HG03460 (cell line): ENCODE measurements around the gene CARS1.
"Not testable (repeated sequence)": the region's sequence is repeated elsewhere in the genome, so short reads cannot be mapped to it uniquely, and the experiment has no call there.

ENCODE experiments used
- ATAC-seq: cut with Tn5 transposase; IDR thresholded peaks from one replicate; pipeline ENCODE4 v1.9.1; 2021; ENCODE audit not compliant: unreplicated experiment

CARS1 gene

DNA sequence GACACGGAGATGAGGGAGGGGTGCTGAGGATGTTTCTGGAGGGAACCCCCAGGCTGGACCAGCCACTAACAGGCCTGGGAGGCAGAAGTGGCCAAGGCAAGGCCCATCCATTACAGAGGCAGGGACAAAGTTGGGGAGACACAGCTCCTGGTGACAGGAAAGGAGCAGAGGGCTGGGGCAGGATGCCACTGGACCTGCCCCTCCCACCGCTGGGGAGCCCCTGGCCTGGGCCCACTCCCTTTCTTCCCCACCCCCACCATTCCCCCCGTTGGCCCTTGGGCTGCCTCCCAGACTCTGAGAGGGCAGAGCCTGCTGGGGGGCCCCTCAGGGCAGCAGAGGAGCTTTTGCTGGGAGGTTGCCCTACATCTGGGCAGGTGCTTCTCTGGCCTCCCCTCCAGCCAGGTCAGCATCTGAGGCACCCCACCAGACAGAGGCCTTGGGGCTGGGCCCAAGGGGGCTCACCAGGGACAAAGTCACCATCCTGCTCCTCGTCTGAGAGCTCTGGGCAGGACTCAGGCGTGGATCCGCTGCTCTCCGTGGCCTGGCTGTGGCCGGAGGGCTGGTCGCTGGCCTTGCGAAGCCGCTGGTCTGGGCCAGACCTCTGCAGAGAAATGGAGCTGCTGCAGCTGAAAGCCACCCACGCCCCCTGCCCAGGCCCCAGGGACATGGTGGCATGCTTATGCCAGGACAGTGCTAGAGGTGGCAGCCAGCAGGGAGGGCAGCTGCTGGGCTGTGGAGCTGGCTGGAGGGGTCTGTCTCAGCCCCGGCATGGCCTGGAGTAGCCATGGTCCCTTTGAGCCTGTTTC lies 33.1 kb upstream of the CARS1 start:
- no peak for ATAC-seq

DNA sequence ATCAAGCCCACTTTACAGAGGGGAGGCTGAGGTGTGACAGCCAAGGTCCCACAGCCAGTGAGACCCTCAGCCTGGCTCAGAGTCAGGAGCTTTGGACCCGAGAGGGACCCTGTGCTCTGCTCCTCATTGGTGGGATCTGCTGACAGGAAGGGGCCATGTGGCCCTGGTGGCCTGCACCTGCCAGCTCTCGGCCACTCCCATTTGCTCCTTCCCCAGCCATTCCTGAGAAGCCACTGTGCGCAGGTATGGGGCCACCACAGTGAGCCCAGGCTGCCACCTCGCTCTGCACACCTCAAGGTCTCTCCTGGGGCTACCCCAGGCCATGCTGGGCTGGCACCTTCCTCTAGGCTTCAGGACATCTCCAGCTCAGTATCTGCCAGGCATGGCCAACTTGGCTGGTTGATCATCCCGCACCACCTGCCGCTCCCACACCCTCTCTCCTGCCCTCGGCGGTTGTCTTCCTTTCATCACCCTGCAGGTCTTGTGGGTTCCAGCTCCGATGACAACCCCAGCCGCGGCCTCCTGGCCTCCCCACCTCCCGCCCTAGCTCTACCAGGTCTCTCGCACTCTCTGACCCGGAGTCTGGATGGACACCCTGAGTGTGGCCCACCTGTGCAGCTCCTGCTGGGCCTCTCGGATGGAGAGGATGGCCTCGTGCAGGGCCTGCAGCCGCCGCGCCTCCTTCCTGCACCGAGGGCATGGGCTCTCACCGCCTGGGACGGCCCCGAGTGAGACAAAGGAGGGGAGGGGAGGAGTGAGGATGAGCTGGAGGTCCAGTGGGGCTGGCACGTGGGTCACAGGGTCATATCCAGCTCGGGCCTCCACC lies 32.2 kb upstream of the CARS1 start:
- ATAC-seq, result no peak

DNA sequence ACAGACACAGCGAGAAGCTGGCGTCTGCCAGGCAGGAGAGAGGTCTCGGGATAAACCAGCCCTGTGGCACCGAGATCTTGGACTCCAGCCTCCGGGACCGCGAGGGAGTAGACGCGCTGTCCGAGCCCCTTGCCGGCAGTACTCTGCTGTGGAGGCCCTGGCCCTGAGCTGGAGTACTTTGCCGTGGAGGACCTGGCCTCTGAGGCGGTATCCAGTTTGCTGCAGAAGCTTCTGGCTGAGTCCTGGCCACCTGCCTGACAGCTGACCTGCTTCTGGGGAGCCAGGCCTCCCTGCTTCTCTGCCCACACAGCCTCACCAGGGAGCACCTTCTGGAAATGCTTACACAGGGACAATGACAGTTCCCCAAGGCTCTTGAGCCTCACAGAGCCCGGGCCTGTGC lies 31.6 kb upstream of the CARS1 start:
- ATAC-seq, result no peak

DNA sequence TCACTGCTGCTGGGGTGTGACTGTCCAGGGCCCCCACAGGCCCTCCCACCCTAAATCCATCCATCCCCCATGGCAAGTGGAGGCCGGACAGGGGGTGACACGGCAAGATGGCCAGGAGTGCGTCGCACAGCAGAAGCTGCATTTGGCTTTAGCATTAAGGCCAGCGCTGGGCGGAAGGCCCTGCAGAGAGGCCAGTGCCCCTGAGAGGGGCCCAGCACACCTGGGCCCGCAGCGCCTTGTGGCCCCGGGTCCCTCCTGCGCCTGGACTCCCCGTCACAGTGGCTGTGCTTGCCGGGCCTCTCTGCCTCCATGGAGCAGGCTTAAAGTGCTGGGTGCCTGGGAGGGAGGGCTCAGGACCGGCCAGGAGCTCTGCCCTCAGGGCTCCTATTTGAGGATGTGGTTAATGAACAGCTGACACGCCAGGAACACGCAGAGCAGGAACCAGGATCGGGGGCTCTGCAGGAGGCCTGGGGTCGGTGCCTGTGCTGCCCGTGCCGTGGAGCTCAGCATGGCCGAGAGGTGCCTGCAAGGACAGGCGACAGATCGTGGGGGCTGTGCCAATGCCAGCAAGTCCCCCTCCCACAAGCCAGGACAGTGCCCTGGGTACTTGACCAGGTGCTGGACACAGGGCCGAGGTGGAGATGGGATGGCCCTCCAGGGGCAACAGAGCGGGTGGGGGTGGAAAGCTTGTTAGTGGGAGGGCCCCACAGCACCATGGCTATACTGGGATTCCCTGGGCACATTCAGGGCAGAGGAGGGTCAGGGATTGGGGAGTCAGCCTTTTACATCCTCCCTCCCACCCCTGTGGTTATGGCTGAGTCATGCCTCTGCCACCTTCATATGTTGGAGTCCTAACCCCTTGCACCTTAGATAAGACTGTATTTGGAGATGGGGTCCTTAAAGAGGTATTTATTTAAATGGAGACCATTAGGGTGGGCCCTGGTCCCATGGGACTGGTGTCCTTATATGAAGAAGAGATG lies 30.9 kb upstream of the CARS1 start:
- ATAC-seq, result no peak

DNA sequence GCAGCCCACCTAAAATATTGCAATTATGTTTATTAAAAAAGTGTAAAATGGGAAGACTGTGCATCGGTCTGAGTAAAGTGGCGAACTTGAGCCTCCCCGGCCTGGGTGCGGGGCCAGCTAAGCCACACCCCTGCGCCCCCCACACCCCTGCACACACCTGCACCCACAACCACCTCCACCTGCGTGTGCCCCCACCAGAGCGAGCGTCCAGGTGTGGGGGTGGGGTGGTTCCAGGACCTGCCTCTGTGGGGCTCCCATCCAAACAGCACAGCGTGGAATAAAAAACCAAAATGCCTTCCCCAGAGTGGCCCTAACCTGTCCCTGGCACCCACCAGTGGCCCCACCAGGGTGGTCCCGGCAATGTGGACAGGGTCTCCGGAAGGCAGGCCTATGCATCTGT lies 30.1 kb upstream of the CARS1 start:
- no peak for ATAC-seq

DNA sequence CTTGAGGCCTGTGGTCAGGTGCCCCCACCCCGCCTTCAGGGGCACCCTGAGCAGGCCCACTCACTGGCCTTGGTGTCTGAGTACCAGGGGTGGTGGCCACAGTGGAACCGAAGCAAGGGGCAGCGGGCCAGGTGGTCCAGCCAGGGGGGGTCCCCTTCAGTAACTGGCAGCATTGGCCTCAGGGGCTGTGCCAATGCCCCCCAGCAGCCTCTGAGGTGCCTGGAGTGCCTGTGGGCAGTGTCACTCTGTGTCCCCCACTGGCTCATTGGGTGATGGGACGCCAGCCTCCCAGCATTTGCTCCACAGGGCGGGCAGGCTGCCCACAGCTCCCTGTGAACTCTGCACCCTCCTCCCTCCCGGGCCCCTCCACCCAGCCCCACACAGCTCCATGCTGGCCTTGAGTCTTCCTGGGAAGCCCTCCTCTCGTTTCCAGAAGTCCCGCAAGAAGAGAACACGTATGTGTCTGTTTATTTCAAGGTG lies 29.5 kb upstream of the CARS1 start:
- ATAC-seq, result no peak

DNA sequence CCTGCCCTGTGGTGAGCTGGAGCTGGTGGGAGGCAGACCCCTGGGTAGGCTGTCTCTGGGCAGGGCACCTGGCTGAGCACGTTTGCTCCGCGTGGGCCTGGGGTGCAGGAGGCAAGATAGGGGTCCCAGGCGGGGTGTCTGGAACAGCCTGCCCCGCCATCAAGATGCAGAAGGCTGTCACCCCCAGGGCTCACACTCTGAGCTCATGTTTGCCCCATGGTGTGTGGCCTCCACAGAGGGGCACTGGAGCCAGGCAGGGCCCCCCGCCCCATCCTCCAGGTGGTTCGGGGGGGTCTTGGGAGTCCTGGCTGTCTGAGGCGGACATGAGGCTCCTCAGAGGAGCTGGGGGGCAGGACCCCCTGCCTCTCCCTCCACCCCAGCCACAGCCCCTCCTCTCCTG lies 28.9 kb upstream of the CARS1 start:
- ATAC-seq, result no peak

DNA sequence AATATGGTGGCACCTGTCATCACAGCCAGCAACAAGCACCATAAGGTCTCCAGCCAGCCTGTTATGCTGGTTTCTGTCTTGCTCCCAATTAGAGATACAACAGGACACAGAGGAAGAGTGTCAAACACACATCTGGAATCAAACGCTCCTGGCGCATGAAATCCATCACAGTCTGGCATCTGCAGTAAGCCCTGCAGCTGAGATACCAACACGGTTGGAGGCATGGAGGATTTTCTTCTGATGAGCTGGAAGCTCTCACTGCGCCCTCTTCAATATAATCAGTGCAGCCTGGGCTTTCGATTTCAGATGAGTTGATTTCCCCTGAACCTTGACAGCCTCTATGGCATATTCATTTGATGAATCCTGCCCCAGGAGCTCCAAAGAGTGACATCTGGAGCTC lies 27.8 kb upstream of the CARS1 start:
- no peak for ATAC-seq

DNA sequence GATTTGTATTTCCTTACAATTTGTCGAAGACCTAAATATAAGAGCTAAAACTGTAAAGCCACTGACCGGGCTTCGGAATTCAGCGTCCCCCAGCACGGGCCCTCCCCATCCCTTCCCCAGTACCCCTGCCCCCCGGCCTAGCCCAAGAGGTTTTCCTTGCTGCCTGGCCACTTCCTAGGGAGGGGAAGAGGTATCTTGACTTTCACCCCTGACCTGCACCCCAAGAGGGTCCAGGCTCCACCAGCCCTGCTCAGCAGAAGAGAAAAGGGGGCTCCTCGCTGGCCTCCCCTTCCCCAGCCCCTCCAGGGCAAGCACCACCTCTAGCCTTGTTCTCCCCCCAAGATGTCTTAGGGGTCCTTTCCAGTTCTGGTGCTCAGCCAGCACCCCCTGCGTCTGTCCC lies 26.1 kb upstream of the CARS1 start:
- no peak for ATAC-seq

DNA sequence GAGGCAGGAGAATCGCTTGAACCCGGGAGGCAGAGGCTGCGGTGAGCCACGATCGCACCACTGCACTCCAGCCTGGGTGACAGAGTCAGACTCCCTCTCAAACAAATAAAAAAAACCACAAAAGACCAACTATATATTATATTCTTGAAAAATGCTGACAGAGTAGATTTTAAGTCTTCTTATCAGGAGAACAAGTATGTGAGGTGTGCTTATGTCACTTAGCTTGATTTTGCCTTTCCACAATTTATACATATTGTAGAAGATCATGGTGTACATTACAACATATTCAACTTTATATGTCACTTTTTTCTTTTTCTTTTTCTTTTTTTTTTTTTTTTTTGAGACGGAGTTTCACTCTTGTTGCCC lies 24.1 kb upstream of the CARS1 start:
- ATAC-seq, result no peak

DNA sequence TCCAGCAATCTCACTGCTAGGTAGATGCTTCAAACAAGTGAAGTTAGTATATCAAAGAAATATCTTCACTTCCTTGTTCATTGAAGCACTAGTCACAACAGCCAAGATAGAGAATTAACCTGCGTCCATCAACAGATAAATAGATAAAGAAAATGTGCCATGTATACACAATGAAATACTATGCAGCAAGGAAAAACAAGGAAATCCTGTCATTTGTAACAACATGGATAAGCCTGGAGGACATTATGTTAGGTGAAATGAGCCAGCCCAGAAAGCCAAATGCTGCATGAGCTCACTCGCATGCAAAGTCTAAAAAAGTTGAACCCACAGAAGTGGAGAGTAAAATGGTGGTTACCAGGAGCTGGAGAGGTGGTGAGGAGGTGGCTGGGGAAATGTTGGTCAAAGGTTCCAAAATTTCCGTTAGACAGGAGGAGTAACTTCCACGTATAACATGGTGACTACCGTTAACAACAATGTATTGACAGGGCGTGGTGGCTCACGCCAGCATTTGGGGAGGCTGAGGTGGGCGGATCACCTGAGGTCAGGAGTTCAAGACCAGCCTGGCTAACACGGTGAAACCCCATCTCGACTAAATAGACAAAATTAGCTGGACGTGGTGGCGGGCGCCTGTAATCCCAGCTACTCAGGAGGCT lies 23.6 kb upstream of the CARS1 start:
- no peak for ATAC-seq

DNA sequence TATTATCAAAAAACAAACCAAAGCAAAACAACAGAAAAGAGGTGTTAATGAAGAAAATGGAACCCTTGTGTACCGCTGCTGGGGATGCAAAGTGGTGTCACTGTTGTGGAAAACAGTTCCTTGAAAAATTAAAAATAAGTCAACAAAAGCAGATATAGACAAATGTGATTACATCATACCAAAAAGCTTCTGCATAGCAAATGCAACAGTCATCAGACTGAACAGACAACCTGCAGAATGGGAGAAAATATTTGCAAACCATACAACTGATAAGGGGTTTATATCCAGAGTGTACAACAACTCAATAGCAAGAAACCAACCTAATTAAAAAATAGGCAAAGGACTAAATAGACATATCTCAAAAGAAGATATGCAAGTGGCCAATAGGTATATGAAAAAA lies 22.9 kb upstream of the CARS1 start:
- no peak for ATAC-seq

DNA sequence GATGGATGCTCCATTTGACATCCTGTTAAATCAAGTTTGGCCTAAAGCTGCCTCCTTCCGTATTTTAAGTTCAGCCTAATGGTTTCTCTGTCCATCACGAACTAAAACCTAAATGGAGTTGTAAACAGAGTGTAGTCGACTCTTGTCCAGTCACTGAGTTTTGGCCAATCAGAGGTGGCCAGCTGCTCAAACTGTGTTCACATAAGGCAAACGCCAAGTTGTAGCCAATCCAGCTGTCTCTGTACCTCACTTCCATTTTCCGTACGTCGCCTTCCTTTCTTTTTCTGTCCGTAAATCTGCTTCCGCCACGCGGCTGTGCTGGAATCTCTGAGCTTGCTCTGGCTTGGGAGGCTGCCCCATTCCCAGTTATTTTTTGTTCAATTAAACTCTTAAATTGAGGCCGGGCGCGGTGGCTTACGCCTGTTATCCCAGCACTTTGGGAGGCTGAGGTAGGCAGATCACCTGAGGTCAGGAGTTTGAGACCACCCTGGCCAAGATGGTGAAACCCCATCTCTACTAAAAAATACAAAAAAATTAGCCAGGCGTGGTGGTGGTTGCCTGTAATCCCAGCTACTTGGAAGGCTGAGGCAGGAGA lies 20.7 kb upstream of the CARS1 start:
- ATAC-seq, result no peak

DNA sequence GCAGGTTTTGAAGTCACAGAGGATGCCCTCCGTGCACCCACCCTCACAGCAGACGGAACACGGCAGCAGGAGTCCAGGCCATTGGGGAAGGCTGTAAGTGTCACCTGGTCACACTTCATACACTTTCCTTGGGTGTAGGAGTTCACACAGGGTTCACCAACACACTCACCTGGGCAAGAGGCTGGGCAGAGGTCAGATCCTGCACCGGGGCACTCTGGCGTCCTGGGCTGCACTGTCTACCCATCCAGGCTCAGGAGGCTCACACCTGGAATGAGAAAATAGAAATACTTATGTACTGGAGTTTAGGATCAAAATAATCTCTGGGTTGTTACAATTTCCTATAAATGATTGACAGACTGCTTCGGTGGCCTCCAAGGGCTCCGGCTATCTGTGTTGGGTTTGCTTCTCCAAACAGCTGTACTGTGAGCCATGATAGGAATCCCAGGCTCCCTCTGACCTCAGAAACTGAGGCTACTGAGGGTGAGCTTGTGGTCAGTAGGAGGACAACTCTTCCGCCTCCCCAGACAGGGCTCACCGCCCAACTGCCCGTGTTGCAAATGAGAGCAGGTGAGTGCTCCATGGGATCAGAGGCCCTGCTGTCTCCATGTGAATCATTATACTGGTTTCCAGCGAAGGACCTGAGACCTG lies 20.1 kb upstream of the CARS1 start:
- no peak for ATAC-seq

DNA sequence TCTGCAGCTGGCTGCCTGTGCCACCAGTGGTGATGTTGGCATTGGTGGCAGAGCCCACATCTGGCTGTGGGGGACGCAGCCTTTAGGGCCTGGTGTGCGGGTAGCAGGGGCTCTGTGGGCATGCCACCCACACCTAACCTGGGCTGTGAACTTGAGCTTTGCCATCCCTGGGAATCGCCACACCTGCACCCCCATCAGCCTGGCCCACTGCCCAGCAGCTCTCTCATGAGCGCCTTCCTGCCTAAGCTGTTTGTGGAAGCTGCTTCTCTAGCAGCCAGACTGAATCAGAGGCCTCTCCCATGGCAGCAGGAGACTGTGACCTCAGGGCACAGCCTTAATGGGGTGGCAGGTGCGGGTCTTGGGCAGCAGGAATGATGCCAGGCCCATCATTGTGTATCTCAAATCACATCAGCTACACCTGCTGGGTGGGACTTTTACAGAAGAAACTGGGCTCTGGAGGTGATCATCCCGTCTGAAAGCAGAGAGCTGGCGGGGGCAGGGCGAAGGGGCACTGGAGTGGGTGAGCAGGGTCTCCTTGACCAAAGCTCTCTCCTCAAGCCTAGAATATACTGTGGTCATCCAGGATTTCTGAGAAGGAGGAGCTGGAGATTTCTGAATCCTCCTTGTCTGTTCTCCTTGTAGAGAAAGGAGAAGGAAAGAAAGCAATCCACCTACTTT lies 17.8 kb upstream of the CARS1 start:
- ATAC-seq, result no peak

DNA sequence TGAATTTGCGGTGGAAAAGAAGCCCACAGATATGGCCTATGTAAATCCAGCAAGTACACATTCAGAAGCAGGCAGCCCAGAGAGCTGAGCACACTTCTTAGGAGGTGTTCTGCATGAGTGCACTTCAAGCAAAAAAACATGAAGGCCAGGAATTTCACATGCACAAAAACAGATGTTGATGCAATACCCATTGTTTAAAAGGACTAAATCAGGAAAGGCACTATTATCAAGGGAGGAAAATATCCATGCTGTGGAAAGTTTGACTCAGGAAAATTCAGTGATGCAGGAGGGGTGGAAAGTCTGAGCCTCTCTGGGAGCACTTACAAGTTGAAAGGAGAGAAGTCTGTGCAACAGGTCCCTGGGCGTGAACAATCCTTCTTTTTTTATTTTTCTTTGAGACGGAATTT lies 15.8 kb upstream of the CARS1 start:
- no peak for ATAC-seq

DNA sequence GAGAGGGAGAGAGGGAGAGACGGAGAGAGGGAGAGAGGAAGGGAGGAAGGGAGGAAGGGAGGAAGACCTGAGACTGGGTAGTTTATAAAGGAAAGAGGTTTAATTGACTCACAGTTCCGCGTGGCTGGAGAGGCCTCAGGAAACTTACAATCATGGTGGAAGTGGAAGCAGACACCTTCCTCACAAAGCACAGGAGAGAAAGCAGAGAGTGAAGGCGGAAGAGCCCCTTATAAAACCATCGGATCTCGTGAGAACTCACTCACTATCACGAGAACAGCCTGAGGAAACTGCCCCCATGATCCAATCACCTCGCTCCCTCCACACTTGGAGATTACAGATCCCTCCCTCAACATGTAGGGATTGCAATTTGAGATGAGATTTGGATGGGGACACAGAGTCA lies 12.2 kb upstream of the CARS1 start:
- no peak for ATAC-seq

DNA sequence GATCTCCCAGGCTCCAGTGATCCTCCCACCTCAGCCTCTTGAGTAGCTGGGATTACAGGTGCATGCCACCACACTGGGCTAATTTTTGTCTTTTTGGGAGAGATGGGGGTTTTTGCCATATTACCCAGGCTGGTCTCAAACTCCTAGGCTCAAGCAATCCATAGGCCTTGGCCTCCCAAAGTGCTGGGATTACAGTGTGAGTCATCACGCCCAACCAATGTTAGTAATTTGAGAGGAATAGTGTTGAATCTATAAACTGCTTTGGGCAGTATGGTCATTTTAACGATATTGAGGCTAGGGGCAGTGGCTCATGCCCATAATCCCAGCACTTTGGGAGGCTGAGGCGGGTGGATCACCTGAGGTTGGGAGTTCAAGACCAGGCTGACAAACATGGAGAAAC lies 9.1 kb upstream of the CARS1 start:
- ATAC-seq, result not testable (repeated sequence)

DNA sequence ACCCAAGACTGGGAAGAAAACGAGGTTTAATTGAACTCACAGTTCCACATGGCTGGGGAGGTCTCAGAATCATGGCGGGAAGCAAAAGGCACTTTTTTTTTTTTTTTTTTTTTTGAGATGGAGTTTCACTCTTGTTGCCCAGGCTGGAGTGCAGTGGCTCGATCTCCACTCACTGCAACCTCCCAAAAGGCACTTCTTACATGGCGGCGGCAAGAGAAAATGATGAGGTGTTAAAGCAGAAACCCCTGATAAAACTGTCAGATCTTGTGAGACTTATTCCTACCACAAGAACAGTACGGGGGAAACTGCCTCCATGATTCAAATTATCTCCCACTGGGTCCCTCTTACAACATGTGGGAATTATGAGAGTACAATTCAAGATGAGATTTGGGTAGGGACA lies 7.5 kb upstream of the CARS1 start:
- not testable (repeated sequence) for ATAC-seq
